NCI-H1092 treated with DMSO at 0.1 percent for 48 hours (cell line): Measurements from ENCODE around the gene TLCD3A.
A peak's percentile ranks its signal among the peaks of the same experiment; 100 is the strongest.
"Not testable (repeated sequence)": the region's sequence is repeated elsewhere in the genome, so short reads cannot be mapped to it uniquely, and the experiment has no call there.

Experiments used
- DNase-seq: peaks from one replicate; lab custom pipeline; 2025; lab: John Stamatoyannopoulos, UW

Gene TLCD3A

GRCh38 chr17:708132-708531 lies 24.3 kb upstream of the TLCD3A start:
- no peak for DNase-seq

GRCh38 chr17:718075-718474 lies 14.3 kb upstream of the TLCD3A start:
- no peak for DNase-seq

GRCh38 chr17:720706-721539 lies 11.5 kb upstream of the TLCD3A start:
- no peak for DNase-seq

GRCh38 chr17:721540-721937 lies 10.9 kb upstream of the TLCD3A start:
- DNase-seq = no peak

GRCh38 chr17:725084-725483 lies 7.3 kb upstream of the TLCD3A start:
- DNase-seq = no peak

GRCh38 chr17:725746-726145 lies 6.7 kb upstream of the TLCD3A start:
- DNase-seq = no peak

- no peak for DNase-seq
Observed at GRCh38 chr17:726271-726919, 6.0 kb upstream of the TLCD3A start.

GRCh38 chr17:728911-729310 lies 3.5 kb upstream of the TLCD3A start:
- DNase-seq = no peak

- DNase-seq = no peak
Observed at GRCh38 chr17:731644-732066, 741 bp upstream of the TLCD3A start.

- peak; percentile 43 for DNase-seq
Observed at GRCh38 chr17:732902-733720, 715 bp downstream of the TLCD3A start.

GRCh38 chr17:733743-734142 lies 1.3 kb downstream of the TLCD3A start:
- DNase-seq = no peak

- no peak for DNase-seq
Observed at GRCh38 chr17:737561-738113, 5.2 kb downstream of the TLCD3A start.

GRCh38 chr17:740240-741017 lies 8.0 kb downstream of the TLCD3A start:
- no peak for DNase-seq

GRCh38 chr17:742147-742793 lies 9.9 kb downstream of the TLCD3A start:
- DNase-seq = no peak

GRCh38 chr17:743139-743538 lies 10.7 kb downstream of the TLCD3A start:
- no peak for DNase-seq

- DNase-seq = no peak
Observed at GRCh38 chr17:744937-745336, 12.5 kb downstream of the TLCD3A start.

- no peak for DNase-seq
Observed at GRCh38 chr17:745406-745805, 13.0 kb downstream of the TLCD3A start.

- no peak for DNase-seq
Observed at GRCh38 chr17:746181-746580, 13.8 kb downstream of the TLCD3A start.

GRCh38 chr17:746783-747629 lies 14.6 kb downstream of the TLCD3A start:
- DNase-seq = no peak

GRCh38 chr17:748604-749003 lies 16.2 kb downstream of the TLCD3A start:
- DNase-seq = not testable (repeated sequence)
